HL-60 (cell line): ENCODE results near the gene SLC28A2.

ENCODE experiments used
- GABPA ChIP-seq: IDR thresholded peaks from 2 replicates; pipeline ENCODE4 v1.6.1; 2012; ENCODE audit warnings: low read depth
- POLR2AphosphoS5 ChIP-seq: IDR thresholded peaks from 2 replicates; pipeline ENCODE4 v1.6.1; 2012; ENCODE audit warnings: low read depth
- TF ChIP-seq, protein P1 (sequence below): IDR thresholded peaks from one replicate; pipeline ENCODE4 v1.5.1; 2011; ENCODE audit warnings: low read length, control low read depth, inconsistent platforms; ENCODE audit not compliant: insufficient read depth
- TF ChIP-seq, protein P2 (sequence below): IDR thresholded peaks from 2 replicates; pipeline ENCODE4 v1.6.1; 2012; ENCODE audit warnings: low read depth; ENCODE audit not compliant: insufficient replicate concordance

DNA sequence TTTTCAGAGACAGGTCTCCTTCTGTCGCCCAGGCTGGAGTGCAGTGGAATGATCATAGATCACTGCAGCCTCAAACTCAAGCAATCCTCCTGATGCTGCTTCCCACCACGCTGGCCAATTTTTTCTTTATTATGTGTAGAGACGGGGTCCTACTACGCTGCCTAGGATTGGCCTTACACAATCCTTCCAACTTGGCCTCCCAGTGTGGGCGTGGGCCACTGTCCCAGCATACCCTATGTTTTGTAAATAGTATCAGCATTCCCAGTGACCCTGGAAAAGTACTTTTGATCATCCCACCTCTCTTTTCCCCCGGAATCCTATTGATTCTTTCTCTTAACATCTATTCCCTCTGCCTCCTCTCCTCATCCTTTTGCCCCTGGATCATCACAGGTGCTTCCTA, 36.9 kb downstream of the SLC28A2 start:
- TF ChIP-seq, protein P1, sequence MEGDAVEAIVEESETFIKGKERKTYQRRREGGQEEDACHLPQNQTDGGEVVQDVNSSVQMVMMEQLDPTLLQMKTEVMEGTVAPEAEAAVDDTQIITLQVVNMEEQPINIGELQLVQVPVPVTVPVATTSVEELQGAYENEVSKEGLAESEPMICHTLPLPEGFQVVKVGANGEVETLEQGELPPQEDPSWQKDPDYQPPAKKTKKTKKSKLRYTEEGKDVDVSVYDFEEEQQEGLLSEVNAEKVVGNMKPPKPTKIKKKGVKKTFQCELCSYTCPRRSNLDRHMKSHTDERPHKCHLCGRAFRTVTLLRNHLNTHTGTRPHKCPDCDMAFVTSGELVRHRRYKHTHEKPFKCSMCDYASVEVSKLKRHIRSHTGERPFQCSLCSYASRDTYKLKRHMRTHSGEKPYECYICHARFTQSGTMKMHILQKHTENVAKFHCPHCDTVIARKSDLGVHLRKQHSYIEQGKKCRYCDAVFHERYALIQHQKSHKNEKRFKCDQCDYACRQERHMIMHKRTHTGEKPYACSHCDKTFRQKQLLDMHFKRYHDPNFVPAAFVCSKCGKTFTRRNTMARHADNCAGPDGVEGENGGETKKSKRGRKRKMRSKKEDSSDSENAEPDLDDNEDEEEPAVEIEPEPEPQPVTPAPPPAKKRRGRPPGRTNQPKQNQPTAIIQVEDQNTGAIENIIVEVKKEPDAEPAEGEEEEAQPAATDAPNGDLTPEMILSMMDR = no peak
- TF ChIP-seq, protein P2, sequence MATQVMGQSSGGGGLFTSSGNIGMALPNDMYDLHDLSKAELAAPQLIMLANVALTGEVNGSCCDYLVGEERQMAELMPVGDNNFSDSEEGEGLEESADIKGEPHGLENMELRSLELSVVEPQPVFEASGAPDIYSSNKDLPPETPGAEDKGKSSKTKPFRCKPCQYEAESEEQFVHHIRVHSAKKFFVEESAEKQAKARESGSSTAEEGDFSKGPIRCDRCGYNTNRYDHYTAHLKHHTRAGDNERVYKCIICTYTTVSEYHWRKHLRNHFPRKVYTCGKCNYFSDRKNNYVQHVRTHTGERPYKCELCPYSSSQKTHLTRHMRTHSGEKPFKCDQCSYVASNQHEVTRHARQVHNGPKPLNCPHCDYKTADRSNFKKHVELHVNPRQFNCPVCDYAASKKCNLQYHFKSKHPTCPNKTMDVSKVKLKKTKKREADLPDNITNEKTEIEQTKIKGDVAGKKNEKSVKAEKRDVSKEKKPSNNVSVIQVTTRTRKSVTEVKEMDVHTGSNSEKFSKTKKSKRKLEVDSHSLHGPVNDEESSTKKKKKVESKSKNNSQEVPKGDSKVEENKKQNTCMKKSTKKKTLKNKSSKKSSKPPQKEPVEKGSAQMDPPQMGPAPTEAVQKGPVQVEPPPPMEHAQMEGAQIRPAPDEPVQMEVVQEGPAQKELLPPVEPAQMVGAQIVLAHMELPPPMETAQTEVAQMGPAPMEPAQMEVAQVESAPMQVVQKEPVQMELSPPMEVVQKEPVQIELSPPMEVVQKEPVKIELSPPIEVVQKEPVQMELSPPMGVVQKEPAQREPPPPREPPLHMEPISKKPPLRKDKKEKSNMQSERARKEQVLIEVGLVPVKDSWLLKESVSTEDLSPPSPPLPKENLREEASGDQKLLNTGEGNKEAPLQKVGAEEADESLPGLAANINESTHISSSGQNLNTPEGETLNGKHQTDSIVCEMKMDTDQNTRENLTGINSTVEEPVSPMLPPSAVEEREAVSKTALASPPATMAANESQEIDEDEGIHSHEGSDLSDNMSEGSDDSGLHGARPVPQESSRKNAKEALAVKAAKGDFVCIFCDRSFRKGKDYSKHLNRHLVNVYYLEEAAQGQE = no peak
- TF ChIP-seq GABPA = no peak
- TF ChIP-seq POLR2AphosphoS5 = no peak
